ENCODE results near the gene AP4E1.
"Not testable (repeated sequence)": the region's sequence is repeated elsewhere in the genome, so short reads cannot be mapped to it uniquely, and the experiment has no call there.

AP4E1 gene

GRCh38 chr15:50944672-50945071, 36.2 kb downstream of the AP4E1 start:
- DNase-seq = no peak

- DNase-seq = peak in 1 of 51 donors; percentile 0
Measured at GRCh38 chr15:50945725-50946124, 37.2 kb downstream of the AP4E1 start.

GRCh38 chr15:50950745-50951144, 42.3 kb downstream of the AP4E1 start:
- not testable (repeated sequence) for DNase-seq

GRCh38 chr15:50953302-50953701, 44.8 kb downstream of the AP4E1 start:
- no peak for DNase-seq

GRCh38 chr15:50954837-50955236, 46.4 kb downstream of the AP4E1 start:
- not testable (repeated sequence) for DNase-seq

- DNase-seq = no peak
Measured at GRCh38 chr15:50959717-50960116, 51.2 kb downstream of the AP4E1 start.

- DNase-seq = no peak
Measured at GRCh38 chr15:50964075-50964474, 55.6 kb downstream of the AP4E1 start.

- DNase-seq = no peak
Measured at GRCh38 chr15:50968353-50968752, 59.9 kb downstream of the AP4E1 start.

- DNase-seq = no peak
Measured at GRCh38 chr15:50970524-50970923, 62.0 kb downstream of the AP4E1 start.

- DNase-seq = no peak
Measured at GRCh38 chr15:50971115-50971514, 62.6 kb downstream of the AP4E1 start.

GRCh38 chr15:50971542-50971941, 63.1 kb downstream of the AP4E1 start:
- no peak for DNase-seq

- no peak for DNase-seq
Measured at GRCh38 chr15:50973605-50974004, 65.1 kb downstream of the AP4E1 start.

- no peak for DNase-seq
Measured at GRCh38 chr15:50977162-50977561, 68.7 kb downstream of the AP4E1 start.

- DNase-seq = no peak
Measured at GRCh38 chr15:50978580-50978979, 70.1 kb downstream of the AP4E1 start.

- DNase-seq = no peak
Measured at GRCh38 chr15:50979041-50979440, 70.6 kb downstream of the AP4E1 start.

- no peak for DNase-seq
Measured at GRCh38 chr15:50993598-50993997, 85.1 kb downstream of the AP4E1 start.

GRCh38 chr15:50996641-50997040, 88.2 kb downstream of the AP4E1 start:
- no peak for DNase-seq

- DNase-seq = no peak
Measured at GRCh38 chr15:50997371-50998051, 89.0 kb downstream of the AP4E1 start.

- DNase-seq = no peak
Measured at GRCh38 chr15:51004103-51004551, 95.6 kb downstream of the AP4E1 start.

GRCh38 chr15:51006336-51006985, 98.0 kb downstream of the AP4E1 start:
- no peak for DNase-seq

- DNase-seq = no peak
Measured at GRCh38 chr15:51007131-51007666, 98.7 kb downstream of the AP4E1 start.

GRCh38 chr15:51011212-51011611, 102.7 kb downstream of the AP4E1 start:
- no peak for DNase-seq

GRCh38 chr15:51016615-51017014, 108.1 kb downstream of the AP4E1 start:
- DNase-seq = no peak

Measured in hypothalamus (tissue), 51 donors.